HepG2 (cell line): ENCODE data around the gene CHMP1A. TPM values are rescaled to one million over a fixed set of nuclear protein-coding genes. Genes with fewer than 3 reads are reported as not detected.

Experiments
- EEA1 ChIP-seq: sonication (generic); formaldehyde crosslinking; IDR thresholded peaks from 2 replicates; pipeline ENCODE4 v1.5.1; 2020; ENCODE audit warnings: mild to moderate bottlenecking, missing genetic modification reagents, borderline replicate concordance
- GATAD2A ChIP-seq: IDR thresholded peaks from 2 replicates; pipeline ENCODE4 v1.6.1; 2016
- GLI4 ChIP-seq: sonication (generic); formaldehyde crosslinking; IDR thresholded peaks from 2 replicates; pipeline ENCODE4 v1.5.1; 2020; ENCODE audit warnings: missing genetic modification reagents, mild to moderate bottlenecking, moderate library complexity, borderline replicate concordance
- HNRNPUL1 ChIP-seq: fragments of 200-400 bp; formaldehyde crosslinking; IDR thresholded peaks from 2 replicates; pipeline ENCODE4 v1.6.1; 2017; ENCODE audit warnings: low read depth, mild to moderate bottlenecking, low read length, moderate library complexity
- MXD4 ChIP-seq: IDR thresholded peaks from 2 replicates; pipeline ENCODE4 v1.6.1; 2016; ENCODE audit warnings: mild to moderate bottlenecking, missing biosample characterization, missing genetic modification reagents
- PAWR ChIP-seq: sonication (generic); formaldehyde crosslinking; IDR thresholded peaks from 2 replicates; pipeline ENCODE4 v1.4.0; 2020; ENCODE audit warnings: missing genetic modification reagents, mild to moderate bottlenecking, borderline replicate concordance
- PBX2 ChIP-seq: IDR thresholded peaks from 2 replicates; pipeline ENCODE4 v1.6.1; 2016; ENCODE audit warnings: control low read depth
- POLR2G ChIP-seq: fragments of 200-400 bp; formaldehyde crosslinking; IDR thresholded peaks from 2 replicates; pipeline ENCODE4 v1.6.1; 2018; ENCODE audit warnings: mild to moderate bottlenecking, low read depth, low read length, moderate library complexity
- ZMAT3 ChIP-seq: sonication (generic); formaldehyde crosslinking; conservative IDR thresholded peaks from 2 replicates; pipeline ENCODE4 v1.7.0; 2021; ENCODE audit warnings: missing genetic modification reagents
- ZMYM2 ChIP-seq: sonication (generic); formaldehyde crosslinking; IDR thresholded peaks from 2 replicates; pipeline ENCODE4 v1.8.0; 2022; ENCODE audit warnings: mild to moderate bottlenecking, missing genetic modification reagents
- ZNF589 ChIP-seq: sonication (generic); formaldehyde crosslinking; conservative IDR thresholded peaks from 2 replicates; pipeline ENCODE4 v1.8.0; 2022; ENCODE audit warnings: mild to moderate bottlenecking, moderate library complexity, missing genetic modification reagents
- polyA plus RNA-seq, 8 experiments: library from polyadenylated mRNA; depleted of rRNA in 3 of 8; stranded (reverse) in 7 of 8; unstranded in 1 of 8; fragments of >200 nt; fragmentation: Illumina TruSeq in 4 of 8; extraction: Trizol in 4 of 8; gene quantifications; 2 replicates each; pipeline versions ENCODE4 v1.2.1 to v1.2.3, GENCODE V29; 2011 to 2016; ENCODE audit warnings: low read depth in 4 of 8, missing spikeins in 1 of 8, mixed read lengths in 1 of 8; ENCODE audit not compliant: insufficient read depth in 1 of 8
- total RNA-seq, 5 experiments: library from RNA; depleted of rRNA; stranded (reverse); fragments of >200 nt; fragmentation: Illumina TruSeq; extraction: Trizol; gene quantifications; 2 replicates each; pipeline ENCODE4 v1.2.3, GENCODE V29; 2016; ENCODE audit warnings: low read depth in 1 of 5
- TF ChIP-seq, protein P1 (sequence below): sonication (generic); formaldehyde crosslinking; IDR thresholded peaks from 2 replicates; pipeline ENCODE4 v1.4.0; 2020; ENCODE audit warnings: mild to moderate bottlenecking, missing genetic modification reagents
- TF ChIP-seq, protein P2 (sequence below): sonication (generic); formaldehyde crosslinking; IDR thresholded peaks from 2 replicates; pipeline ENCODE4 v1.5.0; 2020; ENCODE audit warnings: missing genetic modification reagents
- TF ChIP-seq, protein P3 (sequence below): sonication (generic); formaldehyde crosslinking; IDR thresholded peaks from 2 replicates; pipeline ENCODE4 v1.4.0; 2020; ENCODE audit warnings: missing genetic modification reagents

The CHMP1A gene
- total and polyA plus RNA-seq, 2 of the 13 experiments (the other 11 are each of a cell fraction or from before 2014, with no cell fraction given), result 69.4 to 73.3 TPM

- TF ChIP-seq, protein P1, sequence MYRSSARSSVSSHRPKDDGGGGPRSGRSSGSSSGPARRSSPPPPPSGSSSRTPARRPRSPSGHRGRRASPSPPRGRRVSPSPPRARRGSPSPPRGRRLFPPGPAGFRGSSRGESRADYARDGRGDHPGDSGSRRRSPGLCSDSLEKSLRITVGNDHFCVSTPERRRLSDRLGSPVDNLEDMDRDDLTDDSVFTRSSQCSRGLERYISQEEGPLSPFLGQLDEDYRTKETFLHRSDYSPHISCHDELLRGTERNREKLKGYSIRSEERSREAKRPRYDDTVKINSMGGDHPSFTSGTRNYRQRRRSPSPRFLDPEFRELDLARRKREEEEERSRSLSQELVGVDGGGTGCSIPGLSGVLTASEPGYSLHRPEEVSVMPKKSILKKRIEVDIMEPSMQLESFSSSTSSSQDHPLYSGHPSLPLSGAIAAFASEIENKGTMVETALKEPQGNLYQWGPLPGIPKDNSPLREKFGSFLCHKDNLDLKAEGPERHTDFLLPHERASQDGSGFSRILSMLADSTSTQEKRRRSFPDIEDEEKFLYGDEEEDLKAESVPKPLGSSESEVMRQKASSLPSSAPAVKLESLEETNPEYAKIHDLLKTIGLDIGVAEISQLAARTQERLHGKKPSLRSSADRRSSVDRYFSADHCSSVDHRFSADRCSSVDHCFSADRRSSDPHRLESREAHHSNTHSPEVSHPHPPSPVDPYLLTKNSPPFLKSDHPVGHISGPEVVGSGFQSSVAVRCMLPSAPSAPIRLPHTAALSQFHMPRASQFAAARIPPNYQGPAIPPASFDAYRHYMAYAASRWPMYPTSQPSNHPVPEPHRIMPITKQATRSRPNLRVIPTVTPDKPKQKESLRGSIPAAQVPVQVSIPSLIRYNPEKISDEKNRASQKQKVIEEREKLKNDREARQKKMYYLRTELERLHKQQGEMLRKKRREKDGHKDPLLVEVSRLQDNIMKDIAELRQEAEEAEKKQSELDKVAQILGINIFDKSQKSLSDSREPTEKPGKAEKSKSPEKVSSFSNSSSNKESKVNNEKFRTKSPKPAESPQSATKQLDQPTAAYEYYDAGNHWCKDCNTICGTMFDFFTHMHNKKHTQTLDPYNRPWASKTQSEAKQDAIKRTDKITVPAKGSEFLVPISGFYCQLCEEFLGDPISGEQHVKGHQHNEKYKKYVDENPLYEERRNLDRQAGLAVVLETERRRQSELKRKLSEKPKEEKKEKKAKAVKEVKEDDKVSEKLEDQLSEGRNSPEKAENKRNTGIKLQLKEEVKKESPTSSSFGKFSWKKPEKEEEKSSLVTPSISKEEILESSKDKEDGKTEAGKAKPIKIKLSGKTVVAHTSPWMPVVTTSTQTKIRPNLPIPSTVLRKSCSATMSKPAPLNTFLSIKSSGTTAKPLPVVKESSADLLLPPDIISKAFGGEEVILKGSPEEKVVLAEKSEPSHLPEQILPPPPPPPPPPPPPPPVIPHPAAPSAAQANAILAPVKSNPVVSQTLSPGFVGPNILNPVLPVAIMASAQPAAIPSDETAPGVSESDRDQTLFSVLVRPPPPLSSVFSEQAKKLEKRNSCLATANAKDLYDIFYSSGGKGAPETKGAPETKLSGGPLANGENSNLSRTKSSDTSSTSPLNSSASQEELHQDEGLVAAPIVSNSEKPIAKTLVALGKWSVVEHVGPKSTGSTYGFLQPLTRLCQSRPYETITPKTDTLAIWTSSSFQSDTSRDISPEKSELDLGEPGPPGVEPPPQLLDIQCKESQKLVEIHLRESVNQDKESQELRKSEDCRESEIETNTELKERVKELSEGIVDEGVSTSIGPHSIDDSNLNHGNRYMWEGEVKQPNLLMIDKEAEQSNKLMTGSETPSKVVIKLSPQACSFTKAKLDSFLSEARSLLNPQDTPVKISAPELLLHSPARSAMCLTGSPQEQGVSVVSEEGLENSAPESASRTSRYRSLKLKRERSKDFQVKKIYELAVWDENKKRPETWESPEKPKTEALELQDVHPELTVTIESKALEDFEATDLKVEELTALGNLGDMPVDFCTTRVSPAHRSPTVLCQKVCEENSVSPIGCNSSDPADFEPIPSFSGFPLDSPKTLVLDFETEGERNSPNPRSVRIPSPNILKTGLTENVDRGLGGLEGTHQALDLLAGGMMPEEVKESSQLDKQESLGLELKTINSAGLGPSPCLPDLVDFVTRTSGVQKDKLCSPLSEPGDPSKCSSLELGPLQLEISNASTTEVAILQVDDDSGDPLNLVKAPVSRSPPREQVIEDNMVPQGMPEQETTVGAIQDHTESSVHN, result peak; percentile 94
- TF ChIP-seq, protein P2, sequence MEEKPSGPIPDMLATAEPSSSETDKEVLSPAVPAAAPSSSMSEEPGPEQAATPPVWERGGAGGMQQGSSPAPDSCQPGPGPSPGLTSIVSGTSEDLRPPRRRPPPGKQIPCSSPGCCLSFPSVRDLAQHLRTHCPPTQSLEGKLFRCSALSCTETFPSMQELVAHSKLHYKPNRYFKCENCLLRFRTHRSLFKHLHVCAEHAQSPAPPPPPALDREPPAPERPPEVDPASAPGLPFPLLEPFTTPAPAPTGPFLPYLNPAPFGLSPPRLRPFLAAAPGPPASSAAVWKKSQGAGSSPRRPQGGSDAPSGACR (CRISPR knock-in tag), result peak; percentile 88; the same call in 1 of the 2 replicates
- TF ChIP-seq POLR2G (peak; percentile 96), MXD4 (CRISPR knock-in tag) (peak; percentile 97), EEA1 (CRISPR knock-in tag) (peak; percentile 76), ZMAT3 (CRISPR knock-in tag) (peak; percentile 99), GATAD2A (CRISPR knock-in tag) (peak; percentile 95), ZMYM2 (CRISPR knock-in tag) (peak; percentile 87), ZNF589 (CRISPR knock-in tag) (no peak; the same call in none of the 2 replicates), GLI4 (CRISPR knock-in tag) (peak; percentile 98), PAWR (CRISPR knock-in tag) (0 out of 2 replicates have a peak, but pooled peaks have one; percentile 68), HNRNPUL1 (no peak), PBX2 (CRISPR knock-in tag) (peak; percentile 63)
- TF ChIP-seq, protein P3, sequence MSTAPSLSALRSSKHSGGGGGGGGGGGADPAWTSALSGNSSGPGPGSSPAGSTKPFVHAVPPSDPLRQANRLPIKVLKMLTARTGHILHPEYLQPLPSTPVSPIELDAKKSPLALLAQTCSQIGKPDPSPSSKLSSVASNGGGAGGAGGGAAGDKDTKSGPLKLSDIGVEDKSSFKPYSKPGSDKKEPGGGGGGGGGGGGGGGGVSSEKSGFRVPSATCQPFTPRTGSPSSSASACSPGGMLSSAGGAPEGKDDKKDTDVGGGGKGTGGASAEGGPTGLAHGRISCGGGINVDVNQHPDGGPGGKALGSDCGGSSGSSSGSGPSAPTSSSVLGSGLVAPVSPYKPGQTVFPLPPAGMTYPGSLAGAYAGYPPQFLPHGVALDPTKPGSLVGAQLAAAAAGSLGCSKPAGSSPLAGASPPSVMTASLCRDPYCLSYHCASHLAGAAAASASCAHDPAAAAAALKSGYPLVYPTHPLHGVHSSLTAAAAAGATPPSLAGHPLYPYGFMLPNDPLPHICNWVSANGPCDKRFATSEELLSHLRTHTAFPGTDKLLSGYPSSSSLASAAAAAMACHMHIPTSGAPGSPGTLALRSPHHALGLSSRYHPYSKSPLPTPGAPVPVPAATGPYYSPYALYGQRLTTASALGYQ, result peak; percentile 97
Observed at GRCh38 chr16:89687092-89687940, 29.8 kb upstream of the CHMP1A start (continued).
